Measurements from ENCODE around the gene JPH3.

Gene JPH3

GRCh38 chr16:87644186-87644585 is 41.9 kb downstream of the JPH3 start:
- no peak for DNase-seq (ENCODE audit: low read depth)
- no peak for TF ChIP-seq CTCF (conservative IDR thresholded peaks at IDR 0.05; ENCODE audit: low read depth, low read length)
- no peak overlapping the region for H3K4me3 ChIP-seq (ENCODE audit: low read length)

GRCh38 chr16:87644596-87644995 is 42.3 kb downstream of the JPH3 start:
- H3K4me3 ChIP-seq (ENCODE audit: low read length): no peak overlapping the region
- no peak for TF ChIP-seq CTCF (conservative IDR thresholded peaks at IDR 0.05; ENCODE audit: low read depth, low read length)
- DNase-seq (ENCODE audit: low read depth): no peak

GRCh38 chr16:87645802-87646201 is 43.5 kb downstream of the JPH3 start:
- no peak for TF ChIP-seq CTCF (conservative IDR thresholded peaks at IDR 0.05; ENCODE audit: low read depth, low read length)
- DNase-seq (ENCODE audit: low read depth): no peak
- H3K4me3 ChIP-seq (ENCODE audit: low read length): no peak overlapping the region

GRCh38 chr16:87647431-87648185 is 45.3 kb downstream of the JPH3 start:
- DNase-seq (ENCODE audit: low read depth): no peak
- H3K4me3 ChIP-seq (ENCODE audit: low read length): no peak overlapping the region
- TF ChIP-seq CTCF (conservative IDR thresholded peaks at IDR 0.05; ENCODE audit: low read depth, low read length): no peak

GRCh38 chr16:87648236-87648635 is 45.9 kb downstream of the JPH3 start:
- no peak overlapping the region for H3K4me3 ChIP-seq (ENCODE audit: low read length)
- DNase-seq (ENCODE audit: low read depth): no peak
- no peak for TF ChIP-seq CTCF (conservative IDR thresholded peaks at IDR 0.05; ENCODE audit: low read depth, low read length)

GRCh38 chr16:87648698-87649487 is 46.6 kb downstream of the JPH3 start:
- TF ChIP-seq CTCF (conservative IDR thresholded peaks at IDR 0.05; ENCODE audit: low read depth, low read length): no peak
- DNase-seq (ENCODE audit: low read depth): no peak

GRCh38 chr16:87652386-87652785 is 50.1 kb downstream of the JPH3 start:
- no peak for TF ChIP-seq CTCF (conservative IDR thresholded peaks at IDR 0.05; ENCODE audit: low read depth, low read length)
- no peak overlapping the region for H3K4me3 ChIP-seq (ENCODE audit: low read length)
- no peak for DNase-seq (ENCODE audit: low read depth)

More at GRCh38 chr16:87648698-87649487, 46.6 kb downstream of the JPH3 start:
- H3K4me3 ChIP-seq (ENCODE audit: low read length): no peak overlapping the region
